HFFc6 (cell line): ENCODE data around the gene UNC5CL. TPM values are rescaled to one million over a fixed set of nuclear protein-coding genes. Genes with fewer than 3 reads are reported as not detected.
"Not testable (repeated sequence)": the region's sequence is repeated elsewhere in the genome, so short reads cannot be mapped to it uniquely, and the experiment has no call there.

Experiments
- DNase-seq: peaks from one replicate; pipeline ENCODE4 v3.0.0-alpha.2; 2018
- H3K27ac Mint-ChIP-seq: 2 replicates; pipeline ENCODE4 v1.8.0; 2020; ENCODE audit warnings: mild to moderate bottlenecking, mixed read lengths
- H3K27me3 Mint-ChIP-seq: 2 replicates; pipeline ENCODE4 v1.8.0; 2021; ENCODE audit warnings: mild to moderate bottlenecking, moderate library complexity, mixed read lengths; ENCODE audit not compliant: insufficient read depth
- H3K36me3 Mint-ChIP-seq: 2 replicates; pipeline ENCODE4 v1.8.0; 2021; ENCODE audit warnings: low read depth, mixed read lengths
- H3K4me1 Mint-ChIP-seq: 2 replicates; pipeline ENCODE4 v1.8.0; 2020; ENCODE audit warnings: low read depth, mixed read lengths
- H3K4me3 Mint-ChIP-seq: 2 replicates; pipeline ENCODE4 v1.8.0; 2020; ENCODE audit warnings: mild to moderate bottlenecking, moderate library complexity, mixed read lengths
- H3K9me3 Mint-ChIP-seq: 2 replicates; pipeline ENCODE4 v1.8.0; 2020; ENCODE audit warnings: mild to moderate bottlenecking, mixed read lengths
- total RNA-seq, 6 experiments: library from RNA; stranded (reverse); fragmentation: NEBNext Ultra II Directional; extraction: Animal tissue kit (Norgen Biotek cat#: 25700); gene quantifications; 2 replicates in 1 of 6; 3 replicates in 5 of 6; pipeline ENCODE4 v1.2.3, GENCODE V29; 2021
- TF ChIP-seq, protein P1 (sequence below): fragments of 200-600 bp; sonication (generic); IDR thresholded peaks from 2 replicates; pipeline ENCODE4 v1.5.0; 2021; ENCODE audit warnings: antibody characterized with exemption, mild to moderate bottlenecking

Gene UNC5CL
- total RNA-seq, 6 experiments from 2014 or later, result not detected

DNA sequence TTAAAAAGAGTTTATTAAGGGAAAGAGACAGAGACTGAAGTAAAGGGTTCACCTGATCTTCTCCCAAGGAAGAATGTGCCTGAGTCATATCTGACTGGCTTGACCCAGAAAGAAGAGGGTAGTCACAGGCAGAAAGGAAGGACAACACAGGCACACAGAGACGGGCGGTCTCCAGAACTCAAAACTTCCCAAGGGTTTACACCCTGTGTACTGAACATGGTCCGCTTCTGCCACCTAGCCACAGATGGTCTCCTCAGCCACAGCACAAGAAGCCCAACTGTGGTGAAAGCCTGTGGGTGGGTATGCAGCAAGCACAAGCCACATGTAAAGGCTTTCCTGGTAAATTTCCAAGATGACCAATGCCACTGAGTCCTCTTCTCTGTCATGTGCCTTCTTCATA lies 17.2 kb downstream of the UNC5CL start:
- TF ChIP-seq, protein P1, sequence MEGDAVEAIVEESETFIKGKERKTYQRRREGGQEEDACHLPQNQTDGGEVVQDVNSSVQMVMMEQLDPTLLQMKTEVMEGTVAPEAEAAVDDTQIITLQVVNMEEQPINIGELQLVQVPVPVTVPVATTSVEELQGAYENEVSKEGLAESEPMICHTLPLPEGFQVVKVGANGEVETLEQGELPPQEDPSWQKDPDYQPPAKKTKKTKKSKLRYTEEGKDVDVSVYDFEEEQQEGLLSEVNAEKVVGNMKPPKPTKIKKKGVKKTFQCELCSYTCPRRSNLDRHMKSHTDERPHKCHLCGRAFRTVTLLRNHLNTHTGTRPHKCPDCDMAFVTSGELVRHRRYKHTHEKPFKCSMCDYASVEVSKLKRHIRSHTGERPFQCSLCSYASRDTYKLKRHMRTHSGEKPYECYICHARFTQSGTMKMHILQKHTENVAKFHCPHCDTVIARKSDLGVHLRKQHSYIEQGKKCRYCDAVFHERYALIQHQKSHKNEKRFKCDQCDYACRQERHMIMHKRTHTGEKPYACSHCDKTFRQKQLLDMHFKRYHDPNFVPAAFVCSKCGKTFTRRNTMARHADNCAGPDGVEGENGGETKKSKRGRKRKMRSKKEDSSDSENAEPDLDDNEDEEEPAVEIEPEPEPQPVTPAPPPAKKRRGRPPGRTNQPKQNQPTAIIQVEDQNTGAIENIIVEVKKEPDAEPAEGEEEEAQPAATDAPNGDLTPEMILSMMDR, result peak; percentile 63; the same call in 1 of the 2 replicates

GRCh38 chr6:41017663-41018062 lies 21.4 kb downstream of the UNC5CL start:
- Mint-ChIP-seq H3K36me3 (peaks cover 4% of the 10 kb centered on the region), H3K4me3 (no peak overlapping the region), H3K27me3 (peaks cover 6% of the 10 kb centered on the region; the same call in 1 of the 2 replicates), H3K9me3 (no peaks in the 10 kb centered on the region; the same call in 1 of the 2 replicates), H3K4me1 (peaks cover 14% of the 10 kb centered on the region), H3K27ac (no peak overlapping the region)
- TF ChIP-seq, protein P1, result no peak
- no peak for DNase-seq

More for the DNA sequence above, 17.2 kb downstream of the UNC5CL start:
- peaks cover 29% of the 10 kb centered on the region for H3K4me1 Mint-ChIP-seq
- DNase-seq, result peak; percentile 65
- H3K36me3 Mint-ChIP-seq, result peaks cover 4% of the 10 kb centered on the region
- no peaks in the 10 kb centered on the region; the same call in 1 of the 2 replicates for H3K9me3 Mint-ChIP-seq
- H3K4me3 Mint-ChIP-seq, result no peak overlapping the region
- no peak overlapping the region; the same call in 1 of the 2 replicates for H3K27ac Mint-ChIP-seq
- peaks cover 4% of the 10 kb centered on the region for H3K27me3 Mint-ChIP-seq

DNA sequence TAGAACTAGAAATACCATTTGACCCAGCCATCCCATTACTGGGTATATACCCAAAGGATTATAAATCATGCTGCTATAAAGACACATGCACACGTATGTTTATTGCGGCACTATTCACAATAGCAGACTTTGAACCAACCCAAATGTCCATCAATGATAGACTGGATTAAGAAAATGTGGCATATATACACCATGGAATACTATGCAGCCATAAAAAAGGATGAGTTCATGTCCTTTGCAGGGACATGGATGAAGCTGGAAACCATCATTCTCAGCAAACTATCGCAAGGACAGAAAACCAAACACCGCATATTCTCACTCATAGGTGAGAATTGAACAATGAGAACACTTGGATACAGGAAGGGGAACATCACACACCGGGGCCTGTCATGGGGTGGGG lies 23.2 kb downstream of the UNC5CL start:
- H3K27ac Mint-ChIP-seq, H3K4me3 Mint-ChIP-seq, H3K4me1 Mint-ChIP-seq, DNase-seq, H3K9me3 Mint-ChIP-seq, H3K36me3 Mint-ChIP-seq: not testable (repeated sequence)
- H3K27me3 Mint-ChIP-seq, result peaks cover 11% of the 10 kb centered on the region

DNA sequence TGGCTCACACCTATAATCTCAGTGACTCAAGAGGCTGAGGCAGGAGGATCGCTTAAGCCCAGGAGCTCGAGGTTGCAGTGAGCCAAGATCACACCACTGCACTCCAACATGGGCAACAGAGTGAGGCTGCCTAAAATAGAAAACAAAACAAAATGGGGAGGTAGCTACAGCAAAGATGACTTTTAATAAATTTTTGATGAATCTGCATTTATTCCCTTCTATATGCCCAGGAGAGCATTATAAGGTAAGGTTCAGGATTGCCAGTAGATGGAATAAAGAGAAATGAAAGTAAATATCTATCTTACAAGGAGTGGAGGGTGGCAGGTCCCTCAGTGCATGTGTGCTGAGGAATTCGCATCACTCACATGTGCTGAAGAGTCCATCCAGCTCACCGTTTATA lies 24.2 kb downstream of the UNC5CL start:
- peaks cover 16% of the 10 kb centered on the region for H3K27me3 Mint-ChIP-seq
- TF ChIP-seq, protein P1, result no peak
- H3K36me3 Mint-ChIP-seq, result no peaks in the 10 kb centered on the region; the same call in 1 of the 2 replicates
- no peaks in the 10 kb centered on the region for H3K9me3 Mint-ChIP-seq
- no peaks in the 10 kb centered on the region for H3K4me1 Mint-ChIP-seq
- no peak overlapping the region for H3K27ac Mint-ChIP-seq
- no peak for DNase-seq
- no peak overlapping the region for H3K4me3 Mint-ChIP-seq

DNA sequence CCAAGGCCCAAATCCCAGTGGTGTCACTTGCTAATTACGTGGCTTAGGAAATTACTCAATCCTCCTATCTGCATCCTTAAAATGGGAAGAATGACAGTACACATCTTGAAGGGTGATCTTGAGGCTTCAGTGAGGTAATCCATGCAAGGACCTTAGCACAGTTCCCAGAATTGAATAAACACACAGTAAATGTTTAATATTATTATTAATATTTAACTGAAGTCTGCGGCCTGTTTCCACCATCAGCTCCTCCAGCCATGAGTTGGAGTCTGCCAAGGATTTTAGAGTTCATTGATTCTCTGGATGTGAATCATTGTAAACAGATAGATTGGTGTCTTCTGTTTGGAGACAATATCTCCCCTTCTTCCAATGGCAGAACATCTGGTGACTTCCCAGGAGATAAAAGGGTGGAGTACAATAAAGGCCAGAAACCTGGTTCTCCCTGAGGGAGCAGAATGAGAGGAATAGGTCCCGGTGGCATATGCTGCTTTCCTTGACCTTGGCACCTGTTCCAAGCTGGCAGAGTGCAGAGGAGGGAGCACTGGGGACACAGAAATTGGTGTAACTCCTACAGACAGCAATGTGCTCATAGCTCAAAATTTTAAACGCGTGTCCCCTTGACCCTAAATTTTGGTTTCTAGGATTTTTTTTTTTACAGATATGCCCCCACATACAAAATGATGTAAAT lies 25.4 kb downstream of the UNC5CL start:
- Mint-ChIP-seq H3K27me3 (peaks cover 14% of the 10 kb centered on the region), H3K27ac (no peak overlapping the region), H3K4me3 (no peak overlapping the region), H3K4me1 (no peaks in the 10 kb centered on the region), H3K36me3 (no peaks in the 10 kb centered on the region), H3K9me3 (no peaks in the 10 kb centered on the region)
- no peak for DNase-seq
- TF ChIP-seq, protein P1, result no peak

GRCh38 chr6:41011673-41012072 lies 27.3 kb downstream of the UNC5CL start:
- Mint-ChIP-seq H3K9me3 (no peaks in the 10 kb centered on the region), H3K4me1 (no peaks in the 10 kb centered on the region)
- DNase-seq, result no peak

More at GRCh38 chr6:41011673-41012072, 27.3 kb downstream of the UNC5CL start:
- Mint-ChIP-seq H3K4me3 (no peak overlapping the region), H3K27me3 (peaks cover 19% of the 10 kb centered on the region), H3K36me3 (no peaks in the 10 kb centered on the region), H3K27ac (no peak overlapping the region)
- TF ChIP-seq, protein P1, result no peak
